Neuron (in vitro differentiated cells): ENCODE data around the gene PIEZO1.
"Not testable (repeated sequence)": the region's sequence is repeated elsewhere in the genome, so short reads cannot be mapped to it uniquely, and the experiment has no call there.

Experiments used
- H2AFZ ChIP-seq: one replicate; pipeline ENCODE4 v1.6.1; 2013; ENCODE audit warnings: low read depth, mild to moderate bottlenecking, inconsistent platforms, low read length, moderate library complexity
- H3K27me3 ChIP-seq: one replicate; pipeline ENCODE4 v1.6.1; 2013; ENCODE audit warnings: low read length; ENCODE audit not compliant: insufficient read depth
- H3K36me3 ChIP-seq: one replicate; pipeline ENCODE4 v1.6.1; 2013; ENCODE audit warnings: low read length; ENCODE audit not compliant: insufficient read depth
- H3K4me1 ChIP-seq: one replicate; pipeline ENCODE4 v1.6.1; 2013; ENCODE audit warnings: low read length; ENCODE audit not compliant: insufficient read depth
- H3K4me3 ChIP-seq: 2 replicates; pipeline ENCODE4 v1.5.1; 2013; ENCODE audit warnings: mild to moderate bottlenecking, low read length, moderate library complexity
- H3K9me3 ChIP-seq: one replicate; pipeline ENCODE4 v1.6.1; 2013; ENCODE audit warnings: low read length

PIEZO1 gene

GRCh38 chr16:88785106-88785924 lies at the start of gene PIEZO1:
Gene PIEZO1 (minus strand): TSS chr16:88785220. CDS start chr16:88784964, 256 bp downstream.
- Histone ChIP-seq H3K36me3 (no peaks in the 10 kb centered on the region), H3K9me3 (no peaks in the 10 kb centered on the region), H3K4me1 (peaks cover 1% of the 10 kb centered on the region), H3K27me3 (peaks cover 37% of the 10 kb centered on the region), H2AFZ (peak within 1 kb of the TSS; percentile 36), H3K4me3 (peak within 1 kb of the TSS; percentile 28)

GRCh38 chr16:88834670-88835069 lies 49.6 kb upstream of the PIEZO1 start:
- H3K4me3 ChIP-seq: no peak overlapping the region
- no peaks in the 10 kb centered on the region for H3K36me3 ChIP-seq
- no peak overlapping the region for H2AFZ ChIP-seq
- H3K9me3 ChIP-seq: no peaks in the 10 kb centered on the region
- no peaks in the 10 kb centered on the region for H3K4me1 ChIP-seq
- no peaks in the 10 kb centered on the region for H3K27me3 ChIP-seq

- Histone ChIP-seq H3K9me3 (no peaks in the 10 kb centered on the region), H2AFZ (no peak overlapping the region), H3K27me3 (no peaks in the 10 kb centered on the region), H3K36me3 (no peaks in the 10 kb centered on the region), H3K4me3 (no peak overlapping the region), H3K4me1 (no peaks in the 10 kb centered on the region)
These were observed 48.1 kb upstream of the PIEZO1 start for GRCh38 chr16:88833086-88833485.

- no peaks in the 10 kb centered on the region for H3K27me3 ChIP-seq
- H3K4me3 ChIP-seq: no peak overlapping the region
- no peaks in the 10 kb centered on the region for H3K9me3 ChIP-seq
- H3K4me1 ChIP-seq: no peaks in the 10 kb centered on the region
- H2AFZ ChIP-seq: no peak overlapping the region
- H3K36me3 ChIP-seq: no peaks in the 10 kb centered on the region
These were observed 46.8 kb upstream of the PIEZO1 start for GRCh38 chr16:88831838-88832237.

- no peaks in the 10 kb centered on the region for H3K36me3 ChIP-seq
- no peak overlapping the region for H3K4me3 ChIP-seq
- H3K4me1 ChIP-seq: no peaks in the 10 kb centered on the region
- no peaks in the 10 kb centered on the region for H3K9me3 ChIP-seq
- H3K27me3 ChIP-seq: no peaks in the 10 kb centered on the region
- no peak overlapping the region for H2AFZ ChIP-seq
These were observed 45.8 kb upstream of the PIEZO1 start for GRCh38 chr16:88830783-88831182.

GRCh38 chr16:88830258-88830657 lies 45.2 kb upstream of the PIEZO1 start:
- Histone ChIP-seq H3K4me3 (no peak overlapping the region), H3K9me3 (no peaks in the 10 kb centered on the region), H3K4me1 (no peaks in the 10 kb centered on the region), H3K36me3 (no peaks in the 10 kb centered on the region), H3K27me3 (no peaks in the 10 kb centered on the region), H2AFZ (no peak overlapping the region)

GRCh38 chr16:88828711-88829110 lies 43.7 kb upstream of the PIEZO1 start:
- H2AFZ ChIP-seq: no peak overlapping the region
- no peak overlapping the region for H3K4me3 ChIP-seq
- H3K36me3 ChIP-seq: no peaks in the 10 kb centered on the region
- H3K27me3 ChIP-seq: no peaks in the 10 kb centered on the region
- no peaks in the 10 kb centered on the region for H3K9me3 ChIP-seq
- H3K4me1 ChIP-seq: no peaks in the 10 kb centered on the region

- no peak overlapping the region for H2AFZ ChIP-seq
- no peak overlapping the region for H3K4me3 ChIP-seq
- no peaks in the 10 kb centered on the region for H3K36me3 ChIP-seq
- no peaks in the 10 kb centered on the region for H3K9me3 ChIP-seq
- H3K27me3 ChIP-seq: no peaks in the 10 kb centered on the region
- H3K4me1 ChIP-seq: no peaks in the 10 kb centered on the region
These were observed 42.7 kb upstream of the PIEZO1 start for GRCh38 chr16:88827727-88828126.

GRCh38 chr16:88826070-88826840 lies 41.2 kb upstream of the PIEZO1 start:
- Histone ChIP-seq H3K27me3 (no peaks in the 10 kb centered on the region), H3K36me3 (no peaks in the 10 kb centered on the region), H3K4me1 (no peaks in the 10 kb centered on the region), H2AFZ (no peak overlapping the region), H3K9me3 (no peaks in the 10 kb centered on the region), H3K4me3 (no peak overlapping the region)

- Histone ChIP-seq H3K36me3 (no peaks in the 10 kb centered on the region), H3K4me3 (no peak overlapping the region), H3K4me1 (no peaks in the 10 kb centered on the region), H2AFZ (no peak overlapping the region), H3K9me3 (no peaks in the 10 kb centered on the region), H3K27me3 (no peaks in the 10 kb centered on the region)
These were observed 40.1 kb upstream of the PIEZO1 start for GRCh38 chr16:88825146-88825545.

- H3K4me3 ChIP-seq: no peak overlapping the region
- no peaks in the 10 kb centered on the region for H3K27me3 ChIP-seq
- H3K36me3 ChIP-seq: no peaks in the 10 kb centered on the region
- H3K9me3 ChIP-seq: no peaks in the 10 kb centered on the region
- no peak overlapping the region for H2AFZ ChIP-seq
- no peaks in the 10 kb centered on the region for H3K4me1 ChIP-seq
These were observed 39.4 kb upstream of the PIEZO1 start for GRCh38 chr16:88824256-88825077.

GRCh38 chr16:88823646-88824045 lies 38.6 kb upstream of the PIEZO1 start:
- H3K4me1 ChIP-seq, H3K4me3 ChIP-seq, H3K36me3 ChIP-seq, H2AFZ ChIP-seq, H3K27me3 ChIP-seq, H3K9me3 ChIP-seq: not testable (repeated sequence)
